GM12872 (cell line): ENCODE data around the gene KAT6B.

ENCODE experiments used
- CTCF ChIP-seq: IDR thresholded peaks from 3 replicates; pipeline ENCODE4 v1.5.1; 2011; ENCODE audit warnings: low read depth, mild to moderate bottlenecking, low read length, moderate library complexity; ENCODE audit not compliant: insufficient read depth

Gene KAT6B

GRCh38 chr10:74797550-74797949 is 28.9 kb upstream of the KAT6B start:
- TF ChIP-seq CTCF: no peak

- no peak for TF ChIP-seq CTCF
These were observed 26.6 kb upstream of the KAT6B start for GRCh38 chr10:74799721-74800221.

GRCh38 chr10:74801447-74801846 is 25.0 kb upstream of the KAT6B start:
- TF ChIP-seq CTCF: no peak

- no peak for TF ChIP-seq CTCF
These were observed 17.9 kb upstream of the KAT6B start for GRCh38 chr10:74808501-74808900.

GRCh38 chr10:74810087-74810486 is 16.3 kb upstream of the KAT6B start:
- no peak for TF ChIP-seq CTCF

GRCh38 chr10:74813381-74814259 is 12.8 kb upstream of the KAT6B start:
- no peak for TF ChIP-seq CTCF

- no peak for TF ChIP-seq CTCF
These were observed 11.6 kb upstream of the KAT6B start for GRCh38 chr10:74814797-74815196.
